Tibial nerve (tissue), 4 donors: Measurements from ENCODE around the gene CHRM4. TPM values are rescaled to one million over a fixed set of nuclear protein-coding genes. Genes with fewer than 3 reads are reported as not detected.

Source experiments
- DNase-seq, 2 donors: peaks; one replicate each; pipeline ENCODE4 v3.0.0-alpha.2; 2019; ENCODE audit warnings: low spot score in 2 of 2
- H3K27ac ChIP-seq, 4 donors: fragments of 200-600 bp; sonication (generic) in 3 of 4; one replicate each; pipeline ENCODE4 v1.5.1; 2017 to 2019; ENCODE audit warnings: mild to moderate bottlenecking in 1 of 4
- H3K27me3 ChIP-seq, 2 donors: fragments of 200-600 bp; sonication (generic) in 1 of 2; one replicate each; pipeline versions ENCODE4 v1.5.1 to v1.6.0; 2017 to 2019
- H3K36me3 ChIP-seq, 3 donors: fragments of 200-600 bp; sonication (generic); one replicate each; pipeline ENCODE4 v1.5.1; 2018 to 2019
- H3K4me1 ChIP-seq, 4 donors: fragments of 200-600 bp; sonication (generic) in 3 of 4; one replicate each; pipeline ENCODE4 v1.5.1; 2017 to 2019
- H3K4me3 ChIP-seq, 4 donors: fragments of 200-600 bp; sonication (generic) in 3 of 4; one replicate each; pipeline ENCODE4 v1.5.1; 2017 to 2019; ENCODE audit warnings: mild to moderate bottlenecking in 1 of 4, moderate library complexity in 1 of 4
- H3K9me3 ChIP-seq, 4 donors: fragments of 200-600 bp; sonication (generic) in 3 of 4; one replicate each; pipeline ENCODE4 v1.5.1; 2017 to 2019
- CTCF ChIP-seq, 5 experiments: fragments of 200-600 bp in 3 of 5; fragments of 450-650 bp in 2 of 5; sonication (generic) in 3 of 5; IDR thresholded peaks; one replicate each; pipeline ENCODE4 v1.5.1; 2016 to 2019; ENCODE audit warnings: antibody characterized with exemption in 5 of 5, mild to moderate bottlenecking in 3 of 5, moderate library complexity in 2 of 5
- EP300 ChIP-seq, 2 donors: sonication (generic); formaldehyde crosslinking; IDR thresholded peaks; one replicate each; pipeline ENCODE4 v1.6.1; 2017; ENCODE audit warnings: antibody characterized with exemption in 2 of 2, mild to moderate bottlenecking in 1 of 2
- POLR2A ChIP-seq, 2 donors: fragments of 450-650 bp; IDR thresholded peaks; one replicate each; pipeline ENCODE4 v1.6.1; 2017; ENCODE audit warnings: antibody characterized with exemption in 2 of 2, mild to moderate bottlenecking in 2 of 2, moderate library complexity in 2 of 2
- WGBS, 2 donors: methylation state at CpG; one replicate each; pipeline ENCODE4 v1.1.5; 2018; 5-methylcytosine and 5-hydroxymethylcytosine counted together
- total RNA-seq, 4 donors: library from RNA; depleted of rRNA; stranded (reverse); fragments of >200 nt; gene quantifications; one replicate each; pipeline ENCODE4 v1.1.0, GENCODE V29; 2016

Gene CHRM4
- total RNA-seq, 4 donors from 2014 or later, result 1.2 TPM; not detected in 3

GRCh38 chr11:46356924-46357482 lies 34.6 kb downstream of the CHRM4 start:
- no peak overlapping the region for H3K4me3 ChIP-seq
- WGBS, 2 donors, result 76 to 83% methylated on average over 7 of the region's 7 CpGs
- peaks cover 0 to 9% (median 0%) of the 10 kb centered on the region in 3 donors for H3K36me3 ChIP-seq
- no peaks in the 10 kb centered on the region for H3K27me3 ChIP-seq
- no peak for TF ChIP-seq EP300 (IDR thresholded peaks at IDR 0.05)
- no peak for TF ChIP-seq POLR2A (IDR thresholded peaks at IDR 0.05)
- no peak for TF ChIP-seq CTCF (IDR thresholded peaks at IDR 0.05)
- peaks cover 0 to 53% (median 22%) of the 10 kb centered on the region in 4 donors for H3K4me1 ChIP-seq
- DNase-seq, result no peak
- H3K9me3 ChIP-seq, result no peaks in the 10 kb centered on the region
- no peak overlapping the region for H3K27ac ChIP-seq

- DNase-seq, result no peak
- H3K4me1 ChIP-seq, result peaks cover 0 to 68% (median 26%) of the 10 kb centered on the region in 4 donors
- TF ChIP-seq POLR2A (IDR thresholded peaks at IDR 0.05) (no peak), EP300 (IDR thresholded peaks at IDR 0.05) (no peak), CTCF (IDR thresholded peaks at IDR 0.05) (no peak)
Observed at GRCh38 chr11:46353698-46354097, 37.9 kb downstream of the CHRM4 start.

GRCh38 chr11:46352063-46352841 lies 39.3 kb downstream of the CHRM4 start:
- Histone ChIP-seq H3K27me3 (no peaks in the 10 kb centered on the region), H3K27ac (peak overlapping the region in 3 of 4 donors; percentile 54 to 62 (median 61)), H3K9me3 (no peaks in the 10 kb centered on the region), H3K4me1 (peaks cover 0 to 78% (median 35%) of the 10 kb centered on the region in 4 donors), H3K36me3 (peaks cover 0 to 9% (median 0%) of the 10 kb centered on the region in 3 donors), H3K4me3 (peak overlapping the region in 2 of 4 donors; percentile 14 to 17)
- TF ChIP-seq EP300 (IDR thresholded peaks at IDR 0.05) (no peak), POLR2A (IDR thresholded peaks at IDR 0.05) (no peak), CTCF (IDR thresholded peaks at IDR 0.05) (peak; percentile 64 to 84 (median 77))
- no peak for DNase-seq
- WGBS, 2 donors, result 51 to 60% methylated on average over 16 to 27 of the region's 33 CpGs

More at GRCh38 chr11:46353698-46354097, 37.9 kb downstream of the CHRM4 start:
- Histone ChIP-seq H3K27me3 (no peaks in the 10 kb centered on the region), H3K4me3 (no peak overlapping the region), H3K36me3 (peaks cover 0 to 9% (median 0%) of the 10 kb centered on the region in 3 donors), H3K9me3 (no peaks in the 10 kb centered on the region), H3K27ac (peak overlapping the region in 3 of 4 donors; percentile 13 to 62 (median 61))
- 28 to 37% methylated on average over 8 to 9 of the region's 9 CpGs for WGBS, 2 donors

- no peak overlapping the region for H3K4me3 ChIP-seq
- peaks cover 0 to 77% (median 35%) of the 10 kb centered on the region in 4 donors for H3K4me1 ChIP-seq
- WGBS, 2 donors, result 47 to 55% methylated on average over 5 of the region's 5 CpGs
- H3K9me3 ChIP-seq, result no peaks in the 10 kb centered on the region
- TF ChIP-seq POLR2A (IDR thresholded peaks at IDR 0.05) (no peak), EP300 (IDR thresholded peaks at IDR 0.05) (no peak), CTCF (IDR thresholded peaks at IDR 0.05) (no peak)
- H3K27ac ChIP-seq, result peak overlapping the region in 3 of 4 donors; percentile 54 to 62 (median 61)
- H3K36me3 ChIP-seq, result peaks cover 0 to 7% (median 0%) of the 10 kb centered on the region in 3 donors
- no peaks in the 10 kb centered on the region for H3K27me3 ChIP-seq
- DNase-seq, result no peak
Observed at GRCh38 chr11:46351606-46352005, 40.0 kb downstream of the CHRM4 start.

- 73 to 75% methylated on average over 7 to 8 of the region's 8 CpGs for whole genome bisulfite sequencing, 2 donors
- peaks cover 0 to 78% (median 35%) of the 10 kb centered on the region in 4 donors for H3K4me1 ChIP-seq
- H3K4me3 ChIP-seq, result no peak overlapping the region
- no peak for TF ChIP-seq POLR2A (IDR thresholded peaks at IDR 0.05)
- TF ChIP-seq EP300 (IDR thresholded peaks at IDR 0.05), result no peak
- no peak for TF ChIP-seq CTCF (IDR thresholded peaks at IDR 0.05)
- H3K27me3 ChIP-seq, result no peaks in the 10 kb centered on the region
- H3K27ac ChIP-seq, result peak overlapping the region in 3 of 4 donors; percentile 1 to 61 (median 54)
- H3K36me3 ChIP-seq, result peaks cover 0 to 3% (median 0%) of the 10 kb centered on the region in 3 donors
- H3K9me3 ChIP-seq, result no peaks in the 10 kb centered on the region
- DNase-seq, result no peak
Observed at GRCh38 chr11:46351148-46351547, 40.4 kb downstream of the CHRM4 start.
